Activated CD4-positive, alpha-beta T cell treated with anti-CD3 and anti-CD28 coated beads, Interleukin-2, amount 10 ng/mL, durations not matched to agents 24 days and 14 days (primary cell): ENCODE data around the gene LRP10. TPM values are rescaled to one million over a fixed set of nuclear protein-coding genes. Genes with fewer than 3 reads are reported as not detected.
"Not testable (repeated sequence)": the region's sequence is repeated elsewhere in the genome, so short reads cannot be mapped to it uniquely, and the experiment has no call there.

ENCODE experiments used
- DNase-seq: peaks from one replicate; pipeline ENCODE4 v3.0.0; 2022
- H3K27ac Mint-ChIP-seq: one replicate; pipeline ENCODE4 v1.8.0; 2022; ENCODE audit warnings: mild to moderate bottlenecking, mixed read lengths
- H3K27me3 Mint-ChIP-seq: one replicate; pipeline ENCODE4 v1.8.0; 2022; ENCODE audit warnings: mixed read lengths
- H3K36me3 Mint-ChIP-seq: one replicate; pipeline ENCODE4 v1.8.0; 2022; ENCODE audit warnings: low read depth, mild to moderate bottlenecking, mixed read lengths
- H3K4me1 Mint-ChIP-seq: one replicate; pipeline ENCODE4 v1.8.0; 2021; ENCODE audit warnings: mixed read lengths
- H3K4me3 Mint-ChIP-seq: one replicate; pipeline ENCODE4 v1.8.0; 2022; ENCODE audit warnings: mild to moderate bottlenecking, moderate library complexity, mixed read lengths
- H3K9me3 Mint-ChIP-seq: one replicate; pipeline ENCODE4 v1.8.0; 2021; ENCODE audit warnings: mixed read lengths
- intact Hi-C: fragments of 100-400 bp; cut with micrococcal nuclease; formaldehyde crosslinking; loops from one replicate; pipeline ENCODE4 v1.15.1; 2023
- total RNA-seq: library from RNA; stranded (reverse); gene quantifications from 2 replicates; pipeline ENCODE4 v1.2.3, GENCODE V29; 2022

LRP10 gene
- total RNA-seq, 1 donor from 2014 or later: 35.2 TPM

DNA sequence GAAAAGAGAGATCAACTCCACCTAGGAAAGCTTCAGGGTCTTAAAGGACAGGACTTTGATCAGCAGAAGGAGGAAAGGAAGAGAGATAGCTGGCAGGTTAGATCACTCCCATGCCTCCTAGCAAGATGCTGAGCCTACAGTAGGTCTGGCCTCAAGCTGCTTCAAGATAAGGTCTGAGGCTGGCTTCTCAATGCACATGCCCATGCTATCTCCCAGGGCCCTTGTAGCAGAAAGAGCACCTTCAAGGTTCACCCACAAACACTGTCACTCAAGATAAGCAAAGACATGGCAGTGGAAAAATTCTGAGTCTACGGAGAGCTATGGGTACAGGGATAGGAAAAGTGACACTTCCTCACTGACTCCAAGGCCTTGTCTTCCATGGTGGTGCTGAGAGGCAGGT, 25.8 kb downstream of the LRP10 start:
- H3K36me3 Mint-ChIP-seq: peaks cover 20% of the 10 kb centered on the region
- H3K27me3 Mint-ChIP-seq: no peaks in the 10 kb centered on the region
- intact Hi-C loops: no loop called here
- H3K4me1 Mint-ChIP-seq: peaks cover 14% of the 10 kb centered on the region
- no peak overlapping the region for H3K27ac Mint-ChIP-seq
- no peaks in the 10 kb centered on the region for H3K9me3 Mint-ChIP-seq
- H3K4me3 Mint-ChIP-seq: no peak overlapping the region
- DNase-seq: no peak

DNA sequence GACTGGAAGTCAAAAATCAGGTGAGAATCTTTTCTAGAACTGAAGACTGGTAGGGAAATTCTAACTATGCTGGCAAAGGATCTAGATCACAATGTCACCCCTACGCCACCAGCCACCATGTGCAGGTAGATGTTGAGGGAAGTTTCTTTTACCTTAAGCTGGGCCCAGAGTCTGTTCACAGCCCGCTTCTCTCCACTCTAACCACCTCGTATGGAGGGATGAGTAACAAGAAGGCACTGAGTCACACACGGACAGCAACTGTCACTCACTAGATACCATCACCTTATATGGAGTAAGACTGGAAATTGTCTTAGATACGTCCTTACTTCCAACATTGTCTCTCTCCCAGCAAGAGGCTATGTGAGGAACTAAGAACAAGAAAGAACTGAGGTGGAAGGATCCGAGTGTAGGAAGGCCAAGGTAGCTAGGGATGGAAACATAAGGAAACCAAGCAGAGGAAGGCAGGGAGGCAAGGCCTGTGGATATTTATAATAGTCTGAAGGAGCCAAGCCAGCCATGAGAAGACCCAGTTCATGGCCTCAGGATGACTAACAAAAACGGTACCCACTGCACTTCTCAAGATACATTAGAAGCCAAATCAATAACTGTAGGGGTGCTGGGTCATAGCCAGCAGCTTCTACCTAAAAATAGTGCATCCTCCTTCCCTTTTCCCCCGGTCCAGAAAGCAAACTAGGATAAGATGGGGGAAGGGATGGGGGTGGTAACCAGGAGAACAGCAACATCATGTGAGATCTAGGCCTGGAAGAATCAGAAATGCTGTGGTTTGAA, 27.0 kb downstream of the LRP10 start:
- no peaks in the 10 kb centered on the region for H3K9me3 Mint-ChIP-seq
- no peaks in the 10 kb centered on the region for H3K27me3 Mint-ChIP-seq
- peak overlapping the region; percentile 29 for H3K27ac Mint-ChIP-seq
- intact Hi-C loops: no loop called here
- DNase-seq: no peak
- peaks cover 23% of the 10 kb centered on the region for H3K36me3 Mint-ChIP-seq
- peaks cover 14% of the 10 kb centered on the region for H3K4me1 Mint-ChIP-seq
- H3K4me3 Mint-ChIP-seq: no peak overlapping the region

DNA sequence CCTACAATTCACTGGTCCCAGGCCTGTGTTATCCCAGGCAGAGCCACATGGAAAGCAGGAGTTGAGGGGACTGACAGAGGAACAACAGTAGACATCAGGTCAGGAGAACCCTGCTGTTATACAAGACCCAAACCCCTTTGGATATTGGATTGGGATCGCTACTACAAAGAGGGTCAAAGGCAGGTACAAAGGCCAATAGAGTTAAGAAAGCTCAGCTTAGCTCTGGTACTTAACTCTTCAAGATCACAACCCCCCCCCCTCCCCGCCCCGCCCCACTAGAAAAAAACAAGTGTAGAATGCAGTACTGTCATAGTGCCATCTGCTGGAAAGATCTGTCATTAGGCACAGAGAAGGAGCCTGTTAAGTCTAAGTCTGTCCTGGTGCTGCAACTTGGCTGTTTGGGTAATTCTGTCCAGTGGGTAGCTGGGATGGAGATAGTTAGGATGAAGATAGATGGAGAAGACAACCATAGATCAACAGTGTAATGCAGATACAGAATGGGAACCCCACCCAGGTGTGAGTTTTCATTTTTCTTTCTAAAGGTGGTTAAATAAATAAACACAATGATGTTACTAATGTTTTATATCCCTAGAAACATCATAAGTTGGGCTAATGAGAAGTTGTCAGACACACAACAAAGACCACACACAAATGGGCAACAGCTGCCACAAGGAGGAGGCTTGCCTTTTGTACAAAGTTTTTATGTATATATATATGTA, 28.7 kb downstream of the LRP10 start:
- intact Hi-C loops: loop anchor here (1.0 to 5.0 kb wide), 4 partner anchors 13 to 329 kb away; no protein-coding TSS in a partner anchor
- peaks cover 14% of the 10 kb centered on the region for H3K4me1 Mint-ChIP-seq
- H3K9me3 Mint-ChIP-seq: no peaks in the 10 kb centered on the region
- no peaks in the 10 kb centered on the region for H3K27me3 Mint-ChIP-seq
- peak overlapping the region; percentile 1 for H3K27ac Mint-ChIP-seq
- DNase-seq: peak; percentile 87
- H3K4me3 Mint-ChIP-seq: no peak overlapping the region
- H3K36me3 Mint-ChIP-seq: peaks cover 38% of the 10 kb centered on the region

DNA sequence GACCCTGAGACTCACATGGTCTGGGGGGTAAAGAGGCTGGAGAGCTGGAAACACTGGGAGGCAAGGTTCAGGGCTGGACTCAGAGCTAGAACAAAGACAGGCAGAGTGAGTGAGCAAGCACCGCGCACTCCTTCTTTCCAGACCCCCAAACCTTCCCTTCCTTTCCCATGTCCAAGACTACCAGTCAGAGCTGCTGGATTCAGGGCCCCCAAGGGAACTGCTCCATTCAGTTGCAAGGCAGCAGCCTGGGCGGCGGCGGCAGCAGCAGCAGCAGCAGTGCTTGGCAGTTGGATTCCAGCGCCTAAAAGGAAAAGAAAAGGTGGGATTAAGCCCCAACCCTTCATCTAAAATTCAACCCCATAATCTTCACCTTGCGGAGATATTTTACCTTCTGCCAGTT, 30.3 kb downstream of the LRP10 start:
- no peaks in the 10 kb centered on the region for H3K27me3 Mint-ChIP-seq
- peaks cover 48% of the 10 kb centered on the region for H3K36me3 Mint-ChIP-seq
- intact Hi-C loops: loop anchor here (2.0 to 5.0 kb wide), 2 partner anchors 79 to 331 kb away; no protein-coding TSS in a partner anchor
- H3K4me3 Mint-ChIP-seq: no peak overlapping the region
- H3K9me3 Mint-ChIP-seq: no peaks in the 10 kb centered on the region
- no peak overlapping the region for H3K27ac Mint-ChIP-seq
- H3K4me1 Mint-ChIP-seq: peaks cover 14% of the 10 kb centered on the region
- DNase-seq: no peak

DNA sequence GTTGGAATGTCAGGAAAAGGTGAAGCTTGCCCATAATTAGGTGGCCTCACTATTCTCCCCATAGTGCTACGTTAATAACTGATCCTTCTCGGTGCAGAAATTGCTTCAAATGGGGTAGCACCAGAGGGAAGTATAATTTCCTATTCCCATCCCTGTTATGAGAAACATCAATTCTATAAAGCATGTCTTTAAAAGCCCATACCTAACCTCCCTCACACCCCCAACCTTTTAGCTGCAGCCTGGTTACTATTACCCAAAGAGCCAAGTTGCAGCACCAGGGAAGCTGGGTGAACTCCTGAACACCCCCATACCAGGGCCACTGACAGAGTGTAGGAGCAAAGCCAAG, 32.2 kb downstream of the LRP10 start:
- Mint-ChIP-seq H3K4me3 (no peak overlapping the region), H3K9me3 (no peaks in the 10 kb centered on the region), H3K27ac (no peak overlapping the region), H3K36me3 (peaks cover 52% of the 10 kb centered on the region), H3K27me3 (no peaks in the 10 kb centered on the region), H3K4me1 (peaks cover 10% of the 10 kb centered on the region)
- no peak for DNase-seq
- intact Hi-C loops: loop anchor here (5.0 kb wide), 1 partner anchor 81 kb away; no protein-coding TSS in a partner anchor

DNA sequence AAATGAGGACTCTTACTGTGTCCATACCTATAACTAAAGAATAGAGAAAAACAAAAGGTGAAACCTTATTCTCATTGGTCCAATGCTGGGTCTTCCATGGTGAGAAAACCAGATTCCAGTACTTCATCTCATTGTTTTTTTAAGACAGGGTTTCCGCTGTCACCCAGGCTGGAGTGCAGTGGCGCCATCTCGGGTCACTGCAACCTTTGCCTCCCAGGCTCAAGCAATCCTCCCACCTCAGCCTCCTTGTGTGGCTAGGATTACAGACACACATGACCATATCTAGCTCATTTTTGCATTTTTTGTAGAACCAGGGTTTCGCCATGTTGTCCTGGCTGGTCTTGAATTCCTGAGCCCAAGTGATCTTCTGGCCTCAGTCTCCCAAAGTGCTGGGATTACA, 34.1 kb downstream of the LRP10 start:
- no peak for DNase-seq
- Mint-ChIP-seq H3K27ac (no peak overlapping the region), H3K9me3 (no peaks in the 10 kb centered on the region), H3K36me3 (peaks cover 54% of the 10 kb centered on the region), H3K27me3 (no peaks in the 10 kb centered on the region), H3K4me1 (peaks cover 8% of the 10 kb centered on the region), H3K4me3 (no peak overlapping the region)
- intact Hi-C loops: no loop called here

DNA sequence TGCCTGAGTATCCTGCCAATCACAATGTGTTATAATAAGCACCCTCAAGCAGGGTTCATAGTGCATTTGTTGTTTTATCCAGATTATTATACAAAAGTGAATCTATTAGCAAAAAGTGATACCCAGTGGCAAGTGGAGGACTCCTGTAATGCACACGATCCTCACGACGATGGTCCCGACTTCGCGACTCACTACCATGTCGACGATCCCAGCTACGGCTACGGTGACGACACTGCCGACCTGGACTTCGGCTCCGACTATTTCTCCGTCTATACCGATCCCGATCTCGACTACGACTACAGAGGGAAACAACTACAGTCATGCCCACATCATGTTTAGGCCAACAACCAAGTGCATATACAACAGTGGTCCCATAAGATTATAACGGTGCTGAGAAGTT, 34.5 kb downstream of the LRP10 start:
- Mint-ChIP-seq H3K4me3 (no peak overlapping the region), H3K27me3 (no peaks in the 10 kb centered on the region), H3K9me3 (no peaks in the 10 kb centered on the region), H3K27ac (no peak overlapping the region), H3K36me3 (peaks cover 57% of the 10 kb centered on the region), H3K4me1 (peaks cover 4% of the 10 kb centered on the region)
- intact Hi-C loops: no loop called here
- DNase-seq: no peak

DNA sequence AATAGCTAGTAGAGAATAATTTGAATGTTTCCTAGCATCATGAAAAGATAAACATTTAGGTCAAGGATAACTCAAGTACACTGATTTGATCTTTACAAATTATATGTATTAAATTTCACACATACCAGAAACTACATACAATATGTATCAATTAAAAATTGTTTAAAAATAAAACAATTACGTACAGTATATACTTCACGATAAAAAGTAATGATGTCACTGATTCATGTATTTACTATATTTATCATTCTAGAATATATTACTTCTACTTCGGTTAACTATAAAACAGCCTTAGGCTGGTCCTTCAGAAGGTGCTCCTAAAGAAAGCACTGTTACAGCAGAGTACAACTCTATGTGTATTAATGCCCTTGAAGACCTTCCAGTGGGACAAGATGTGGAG, 35.9 kb downstream of the LRP10 start:
- no peaks in the 10 kb centered on the region for H3K9me3 Mint-ChIP-seq
- DNase-seq: no peak
- no peak overlapping the region for H3K4me3 Mint-ChIP-seq
- peaks cover 61% of the 10 kb centered on the region for H3K36me3 Mint-ChIP-seq
- H3K27me3 Mint-ChIP-seq: no peaks in the 10 kb centered on the region
- peaks cover 10% of the 10 kb centered on the region for H3K4me1 Mint-ChIP-seq
- intact Hi-C loops: no loop called here
- H3K27ac Mint-ChIP-seq: no peak overlapping the region

DNA sequence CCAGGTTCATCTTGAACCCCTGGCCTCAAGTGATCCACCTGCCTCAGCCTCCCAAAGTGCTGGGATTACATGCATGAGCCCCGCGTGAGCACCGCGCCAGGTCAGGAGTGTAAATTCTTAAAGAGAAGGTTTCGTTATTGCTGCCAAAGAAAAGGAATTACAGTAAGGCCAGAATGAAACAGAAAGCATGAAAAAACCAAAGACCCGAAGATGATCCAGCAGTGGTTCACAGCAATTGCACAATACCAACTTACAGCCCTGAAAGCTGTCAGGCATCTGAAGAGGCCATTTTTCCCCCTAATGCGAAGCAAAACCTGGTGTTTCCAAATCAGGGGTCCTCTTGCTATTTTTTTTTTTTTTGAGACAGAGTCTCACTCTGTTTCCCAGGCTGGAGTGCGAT, 37.1 kb downstream of the LRP10 start:
- Mint-ChIP-seq H3K27ac (no peak overlapping the region), H3K4me1 (peaks cover 12% of the 10 kb centered on the region), H3K9me3 (no peaks in the 10 kb centered on the region), H3K36me3 (peaks cover 59% of the 10 kb centered on the region), H3K27me3 (no peaks in the 10 kb centered on the region), H3K4me3 (no peak overlapping the region)
- DNase-seq: no peak
- intact Hi-C loops: no loop called here

DNA sequence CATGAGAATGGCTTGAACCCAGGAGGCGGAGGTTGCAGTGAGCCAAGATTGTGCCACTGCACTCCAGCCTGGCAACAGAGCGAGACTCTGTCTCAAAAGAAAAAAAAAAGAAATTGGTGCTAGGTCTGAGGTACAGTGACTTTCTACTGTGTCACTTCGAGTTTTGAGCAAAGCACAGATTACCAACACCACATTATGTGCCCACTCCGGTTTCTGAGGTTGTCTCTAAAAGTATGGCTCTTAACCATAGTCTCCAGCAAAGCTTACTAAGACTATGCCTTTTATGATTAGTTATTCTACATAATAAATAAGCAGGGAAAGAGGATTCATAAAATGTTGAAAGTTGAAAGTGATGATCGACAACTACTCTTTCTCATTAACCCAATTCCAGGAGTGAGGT, 39.4 kb downstream of the LRP10 start:
- DNase-seq: no peak
- intact Hi-C loops: no loop called here
- peaks cover 12% of the 10 kb centered on the region for H3K4me1 Mint-ChIP-seq
- no peak overlapping the region for H3K4me3 Mint-ChIP-seq
- H3K36me3 Mint-ChIP-seq: peaks cover 45% of the 10 kb centered on the region
- no peaks in the 10 kb centered on the region for H3K9me3 Mint-ChIP-seq
- no peaks in the 10 kb centered on the region for H3K27me3 Mint-ChIP-seq
- no peak overlapping the region for H3K27ac Mint-ChIP-seq

DNA sequence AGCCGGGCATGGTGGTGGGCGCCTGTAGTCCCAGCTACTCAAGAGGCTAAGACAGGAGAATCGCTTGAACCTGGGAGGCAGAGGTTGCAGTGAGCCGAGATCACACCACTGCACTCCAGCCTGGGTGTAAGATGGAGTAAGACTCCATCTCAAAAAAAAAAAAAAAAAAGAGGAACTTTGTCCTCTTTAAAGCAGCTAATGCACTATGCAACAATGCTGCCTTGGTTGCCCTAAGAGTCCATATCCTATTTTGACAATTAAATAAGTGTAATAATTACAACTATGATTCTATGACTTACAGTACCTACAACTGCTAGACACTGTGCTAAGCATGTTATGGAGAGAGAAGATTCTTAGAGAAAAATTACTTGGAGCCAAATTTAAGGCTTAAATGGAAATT, 43.3 kb downstream of the LRP10 start:
- not testable (repeated sequence) for H3K9me3 Mint-ChIP-seq, DNase-seq, H3K27ac Mint-ChIP-seq, H3K27me3 Mint-ChIP-seq, H3K4me3 Mint-ChIP-seq
- intact Hi-C loops: loop anchor here (5.0 kb wide), 1 partner anchor 148 kb away; the partner anchor contains the start of gene OXA1L
- H3K4me1 Mint-ChIP-seq: peaks cover 30% of the 10 kb centered on the region
- H3K36me3 Mint-ChIP-seq: peaks cover 51% of the 10 kb centered on the region

DNA sequence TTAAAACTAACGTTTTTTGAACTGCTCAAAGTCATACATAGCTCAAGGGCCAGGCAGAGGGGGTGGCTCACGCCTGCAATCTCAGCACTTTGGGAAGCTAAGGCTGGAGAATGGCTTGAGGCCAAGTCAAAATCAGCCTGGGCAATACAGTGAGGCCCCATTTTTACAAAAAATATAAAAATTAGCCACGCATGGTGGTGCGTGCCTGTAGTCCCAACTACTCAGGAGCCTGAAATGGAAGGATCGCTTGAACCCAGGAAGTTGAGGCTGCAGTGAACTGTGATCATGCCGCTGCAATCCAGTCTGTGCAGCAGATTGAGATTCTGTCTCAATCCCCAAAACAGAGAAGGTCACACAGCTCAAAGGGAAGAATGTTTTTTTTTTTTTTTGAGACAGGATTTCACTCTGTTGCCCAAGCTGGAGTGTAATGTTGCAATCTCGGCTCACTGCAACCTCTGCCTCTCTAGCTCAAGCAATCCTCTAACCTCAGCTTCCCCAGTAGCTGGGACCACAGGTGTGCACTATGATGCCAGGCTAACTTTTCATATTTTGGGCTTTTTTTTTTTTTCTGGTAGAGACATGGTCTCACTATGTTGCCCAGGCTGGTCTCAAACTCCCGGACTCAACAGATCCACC, 44.5 kb downstream of the LRP10 start:
- intact Hi-C loops: loop anchor here (5.0 kb wide), 1 partner anchor 149 kb away; the partner anchor contains the start of gene OXA1L
- peaks cover 60% of the 10 kb centered on the region for H3K36me3 Mint-ChIP-seq

DNA sequence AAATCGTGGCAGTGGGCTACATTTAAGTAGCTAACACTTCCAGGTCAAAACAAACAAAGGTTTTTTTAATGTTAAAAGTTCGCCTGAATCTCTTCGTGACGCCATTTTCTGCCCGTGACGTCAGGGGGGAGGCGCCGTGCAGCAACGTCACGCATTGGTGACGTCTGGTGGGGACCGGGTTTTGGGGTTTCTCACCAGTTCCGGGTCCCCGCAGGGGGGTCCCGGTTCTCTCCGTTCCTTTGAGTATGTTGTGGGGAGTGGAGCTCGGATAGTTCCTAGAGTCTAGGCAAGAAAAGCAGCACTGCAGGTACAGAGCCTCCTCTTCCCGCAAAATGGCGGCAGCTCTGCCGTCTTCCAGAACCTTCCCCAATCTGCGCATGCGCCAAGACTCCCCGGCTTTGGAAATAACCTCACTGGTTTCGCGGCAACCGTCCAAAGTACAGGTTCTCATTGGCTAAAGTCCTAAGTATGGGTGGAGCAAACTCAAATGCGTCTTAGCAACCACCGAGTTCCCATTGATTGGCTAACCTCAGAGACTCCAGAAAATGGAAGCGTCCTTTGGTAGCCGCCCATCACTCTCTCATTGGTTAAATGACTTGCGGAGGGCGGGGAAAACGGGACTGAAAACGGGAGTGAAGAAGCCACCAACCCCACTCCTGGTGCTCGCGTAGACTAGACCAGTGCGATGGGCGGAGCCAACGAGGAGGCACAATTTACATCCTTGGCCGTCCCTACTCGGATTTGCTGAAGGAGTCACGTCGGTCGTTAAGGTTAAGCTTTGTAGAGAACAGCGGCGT, 47.5 kb downstream of the LRP10 start, which contains the start of gene RBM23:
RBM23 (minus strand) TSS at position 346 of the 797 bp plus-strand sequence.
- Mint-ChIP-seq H3K36me3 (peaks cover 68% of the 10 kb centered on the region), H3K4me3 (peak within 1 kb of the TSS; percentile 95)
- intact Hi-C loops: loop anchor here (1.0 to 5.0 kb wide), 8 partner anchors 10 to 358 kb away; partner anchors contain the start of genes ACIN1, C14orf119, DAD1 and LRP10

More for the DNA sequence above, 44.5 kb downstream of the LRP10 start:
- Mint-ChIP-seq H3K27ac (no peak overlapping the region), H3K4me1 (peaks cover 35% of the 10 kb centered on the region), H3K9me3 (no peaks in the 10 kb centered on the region), H3K4me3 (no peak overlapping the region), H3K27me3 (peaks cover 2% of the 10 kb centered on the region)
- DNase-seq: no peak

More for the DNA sequence above, 47.5 kb downstream of the LRP10 start, which contains the start of gene RBM23:
- Mint-ChIP-seq H3K4me1 (peaks cover 27% of the 10 kb centered on the region), H3K27ac (peak within 1 kb of the TSS; percentile 100), H3K9me3 (no peaks in the 10 kb centered on the region), H3K27me3 (peaks cover 2% of the 10 kb centered on the region)
- peak; percentile 100 for DNase-seq
